ENCODE measurements around the gene PRRT1B. TPM values are rescaled to one million over a fixed set of nuclear protein-coding genes. Genes with fewer than 3 reads are reported as not detected.

The PRRT1B gene
- total and polyA plus RNA-seq, 2 donors from 2014 or later: 1.0 TPM; not detected in 1

DNA sequence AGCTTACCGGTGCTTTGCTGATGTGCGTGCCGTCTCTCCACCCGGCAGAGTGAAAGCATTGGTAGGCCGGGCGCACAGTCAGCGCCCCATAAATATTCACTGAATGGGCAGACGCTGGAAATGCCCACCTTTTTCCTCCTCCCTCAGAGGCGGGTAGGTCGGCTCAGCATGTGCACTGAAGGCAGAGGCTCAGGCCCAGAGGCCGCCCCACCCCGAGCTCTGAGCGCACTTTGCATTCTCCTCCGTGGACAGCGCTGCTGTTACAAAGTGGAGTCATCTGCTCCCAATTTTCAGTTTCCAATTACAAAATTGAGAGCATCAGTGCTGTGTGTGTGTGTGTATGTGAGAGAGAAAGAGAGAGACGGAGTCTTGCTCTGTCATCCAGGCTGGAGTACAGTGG, 24.8 kb upstream of the PRRT1B start:
- Histone ChIP-seq H3K27ac (ENCODE audit: low read depth in 2 of 2, low read length in 2 of 2) (no peak overlapping the region), H3K9me3 (ENCODE audit: control insufficient read depth in 2 of 3, insufficient read depth in 1 of 3, low read length in 3 of 3) (no peaks in the 10 kb centered on the region), H3K4me1 (ENCODE audit: control insufficient read depth in 2 of 3, insufficient read depth in 2 of 3, low read depth in 1 of 3, low read length in 3 of 3) (peaks cover 0 to 4% (median 0%) of the 10 kb centered on the region in 3 donors), H3K36me3 (ENCODE audit: control insufficient read depth in 2 of 3, insufficient read depth in 3 of 3, low read length in 3 of 3) (peaks cover 7 to 63% (median 35%) of the 10 kb centered on the region in 3 donors), H3K27me3 (ENCODE audit: control insufficient read depth, insufficient read depth, low read length) (no peaks in the 10 kb centered on the region), H3K4me3 (ENCODE audit: low read length in 3 of 3) (no peak overlapping the region), H3K9ac (ENCODE audit: low read length in 3 of 3) (no peak overlapping the region)
- DNase-seq (no peak), FAIRE-seq (no peak)
- TF ChIP-seq, protein P1, sequence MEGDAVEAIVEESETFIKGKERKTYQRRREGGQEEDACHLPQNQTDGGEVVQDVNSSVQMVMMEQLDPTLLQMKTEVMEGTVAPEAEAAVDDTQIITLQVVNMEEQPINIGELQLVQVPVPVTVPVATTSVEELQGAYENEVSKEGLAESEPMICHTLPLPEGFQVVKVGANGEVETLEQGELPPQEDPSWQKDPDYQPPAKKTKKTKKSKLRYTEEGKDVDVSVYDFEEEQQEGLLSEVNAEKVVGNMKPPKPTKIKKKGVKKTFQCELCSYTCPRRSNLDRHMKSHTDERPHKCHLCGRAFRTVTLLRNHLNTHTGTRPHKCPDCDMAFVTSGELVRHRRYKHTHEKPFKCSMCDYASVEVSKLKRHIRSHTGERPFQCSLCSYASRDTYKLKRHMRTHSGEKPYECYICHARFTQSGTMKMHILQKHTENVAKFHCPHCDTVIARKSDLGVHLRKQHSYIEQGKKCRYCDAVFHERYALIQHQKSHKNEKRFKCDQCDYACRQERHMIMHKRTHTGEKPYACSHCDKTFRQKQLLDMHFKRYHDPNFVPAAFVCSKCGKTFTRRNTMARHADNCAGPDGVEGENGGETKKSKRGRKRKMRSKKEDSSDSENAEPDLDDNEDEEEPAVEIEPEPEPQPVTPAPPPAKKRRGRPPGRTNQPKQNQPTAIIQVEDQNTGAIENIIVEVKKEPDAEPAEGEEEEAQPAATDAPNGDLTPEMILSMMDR (IDR thresholded peaks at IDR 0.05; ENCODE audit: borderline replicate concordance, extremely low read depth, insufficient read depth): no peak
- intact Hi-C loops (cut with DNase I): no loop called here

GRCh38 chr9:131521203-131521602, 24.1 kb upstream of the PRRT1B start:
- FAIRE-seq: no peak
- peaks cover 2 to 63% (median 35%) of the 10 kb centered on the region in 3 donors for H3K36me3 ChIP-seq (ENCODE audit: control insufficient read depth in 2 of 3, insufficient read depth in 3 of 3, low read length in 3 of 3)
- no peaks in the 10 kb centered on the region for H3K9me3 ChIP-seq (ENCODE audit: control insufficient read depth in 2 of 3, insufficient read depth in 1 of 3, low read length in 3 of 3)
- no peak for DNase-seq
- H3K4me3 ChIP-seq (ENCODE audit: low read length in 3 of 3): no peak overlapping the region
- no peak overlapping the region for H3K9ac ChIP-seq (ENCODE audit: low read length in 3 of 3)
- H3K4me1 ChIP-seq (ENCODE audit: control insufficient read depth in 2 of 3, insufficient read depth in 2 of 3, low read depth in 1 of 3, low read length in 3 of 3): peaks cover 0 to 4% (median 0%) of the 10 kb centered on the region in 3 donors
- TF ChIP-seq, protein P1 (IDR thresholded peaks at IDR 0.05; ENCODE audit: borderline replicate concordance, extremely low read depth, insufficient read depth): no peak
- intact Hi-C loops (cut with DNase I): no loop called here
- no peak overlapping the region for H3K27ac ChIP-seq (ENCODE audit: low read depth in 2 of 2, low read length in 2 of 2)
- no peaks in the 10 kb centered on the region for H3K27me3 ChIP-seq (ENCODE audit: control insufficient read depth, insufficient read depth, low read length)

DNA sequence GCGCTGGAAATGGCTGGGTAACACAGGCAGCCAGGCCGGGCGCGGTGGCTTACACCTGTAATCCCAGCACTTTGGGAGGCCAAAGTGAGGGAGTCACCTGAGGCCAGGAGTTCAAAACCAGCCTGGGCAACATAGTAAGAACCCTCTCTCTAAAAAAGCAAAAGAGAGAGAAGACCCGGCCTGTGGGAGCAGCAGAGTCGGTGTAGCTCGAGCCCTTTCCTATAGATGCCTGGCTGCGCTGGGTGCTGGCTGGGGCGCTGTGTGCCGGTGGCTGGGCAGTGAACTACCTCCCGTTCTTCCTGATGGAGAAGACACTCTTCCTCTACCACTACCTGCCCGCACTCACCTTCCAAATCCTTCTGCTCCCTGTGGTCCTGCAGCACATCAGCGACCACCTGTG, 23.5 kb upstream of the PRRT1B start:
- Histone ChIP-seq H3K4me1 (ENCODE audit: control insufficient read depth in 2 of 3, insufficient read depth in 2 of 3, low read depth in 1 of 3, low read length in 3 of 3) (peaks cover 0 to 4% (median 0%) of the 10 kb centered on the region in 3 donors), H3K27me3 (ENCODE audit: control insufficient read depth, insufficient read depth, low read length) (no peaks in the 10 kb centered on the region), H3K4me3 (ENCODE audit: low read length in 3 of 3) (no peak overlapping the region), H3K27ac (ENCODE audit: low read depth in 2 of 2, low read length in 2 of 2) (no peak overlapping the region), H3K9me3 (ENCODE audit: control insufficient read depth in 2 of 3, insufficient read depth in 1 of 3, low read length in 3 of 3) (no peaks in the 10 kb centered on the region), H3K9ac (ENCODE audit: low read length in 3 of 3) (no peak overlapping the region), H3K36me3 (ENCODE audit: control insufficient read depth in 2 of 3, insufficient read depth in 3 of 3, low read length in 3 of 3) (peaks cover 2 to 58% (median 37%) of the 10 kb centered on the region in 3 donors)
- intact Hi-C loops (cut with DNase I): no loop called here
- TF ChIP-seq, protein P1 (IDR thresholded peaks at IDR 0.05; ENCODE audit: borderline replicate concordance, extremely low read depth, insufficient read depth): no peak
- DNase-seq (no peak), FAIRE-seq (no peak)

Measured in kidney (tissue), 14 donors.